Measurements from ENCODE around the gene PTPRU.
"Not testable (repeated sequence)": the region's sequence is repeated elsewhere in the genome, so short reads cannot be mapped to it uniquely, and the experiment has no call there.

The PTPRU gene

DNA sequence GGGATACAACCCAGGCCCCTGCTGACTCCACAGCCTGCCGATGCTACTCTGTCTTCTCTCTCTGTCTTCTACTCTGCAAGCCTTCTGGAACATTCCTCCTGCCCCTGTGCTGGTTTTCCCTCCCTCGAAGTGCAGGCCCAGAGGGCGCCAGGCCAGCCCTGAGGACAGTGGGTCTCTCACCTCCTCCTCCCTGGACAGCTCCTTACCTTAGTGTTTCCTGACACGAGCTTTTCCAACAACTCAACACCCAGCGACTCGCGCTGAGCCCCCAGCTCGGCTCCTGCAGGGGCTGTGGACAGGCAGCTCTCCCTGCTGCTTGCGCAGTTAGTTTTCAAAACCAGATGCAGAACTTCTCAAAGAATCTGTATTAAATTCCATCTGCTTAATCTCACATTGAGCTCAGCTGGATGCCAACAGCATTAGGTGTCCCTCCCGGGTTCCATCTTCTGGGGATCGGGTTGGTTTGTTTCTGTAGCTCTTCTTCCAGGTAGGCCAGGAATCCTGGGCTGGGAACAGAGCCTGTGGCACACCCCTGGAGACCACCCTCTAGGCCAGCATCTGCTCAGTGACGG, 54.2 kb downstream of the PTPRU start:
- no peak for DNase-seq

- no peak for DNase-seq
Measured at GRCh38 chr1:29291756-29292155, 55.4 kb downstream of the PTPRU start.

DNA sequence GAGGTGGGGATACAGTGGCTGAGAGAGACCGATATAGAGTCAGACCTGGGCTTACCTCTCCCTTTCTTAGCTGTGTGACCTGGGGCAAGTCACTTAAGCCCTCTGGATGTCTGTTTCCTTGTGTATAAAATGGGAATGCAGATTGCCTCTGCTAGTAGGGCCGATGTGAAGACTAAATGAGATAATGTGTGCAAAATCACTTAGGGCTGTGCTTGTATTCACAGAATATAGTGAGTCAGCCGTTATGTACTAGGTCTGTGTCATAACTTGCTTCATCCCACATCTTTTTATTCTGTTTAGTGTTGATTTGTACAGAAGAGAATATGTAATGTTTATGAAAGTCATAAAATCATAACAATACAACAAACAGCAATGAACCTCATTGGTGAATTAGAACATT, 56.0 kb downstream of the PTPRU start:
- DNase-seq, result no peak

DNA sequence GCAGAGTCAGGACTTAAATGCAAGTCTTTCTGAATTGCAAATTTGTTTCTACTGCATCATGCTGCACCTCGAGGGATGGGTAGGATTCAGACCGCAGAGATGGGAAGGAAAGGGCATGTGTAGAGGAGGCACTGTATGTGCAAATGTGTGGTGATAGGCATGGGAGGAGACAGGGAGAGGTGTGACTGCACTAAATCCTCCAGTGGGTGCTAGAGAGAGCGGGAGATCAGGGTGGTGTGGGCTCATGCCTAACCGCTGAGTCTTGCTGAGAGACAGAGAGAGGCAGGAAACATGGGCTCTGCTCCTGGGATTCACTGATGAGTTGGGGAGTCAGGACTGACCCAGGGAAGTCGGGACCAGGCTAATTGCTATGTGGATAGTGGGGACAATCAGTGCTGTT, 61.1 kb downstream of the PTPRU start:
- no peak for DNase-seq

DNA sequence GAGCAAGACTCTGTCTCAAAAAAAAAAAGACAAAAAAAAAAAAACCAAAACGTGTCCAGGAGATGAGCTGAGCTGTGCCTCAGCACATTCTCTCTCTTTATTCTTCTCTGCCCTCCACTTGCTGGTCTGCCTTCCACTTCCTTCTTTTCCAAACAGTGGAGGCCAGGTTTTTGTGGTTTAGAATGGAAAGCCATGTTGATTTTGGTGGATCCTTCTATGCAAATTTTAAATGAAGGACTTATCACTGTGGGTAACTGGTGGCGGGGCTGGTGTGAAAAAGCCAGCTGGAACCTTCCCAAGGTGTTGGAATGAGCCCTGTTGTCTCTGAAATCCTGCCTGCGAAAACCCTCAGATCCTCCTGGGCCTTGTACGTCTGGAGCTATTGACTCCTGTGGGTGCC, 61.9 kb downstream of the PTPRU start:
- no peak for DNase-seq

GRCh38 chr1:29299446-29299845, 63.1 kb downstream of the PTPRU start:
- DNase-seq, result no peak

GRCh38 chr1:29301732-29302131, 65.4 kb downstream of the PTPRU start:
- not testable (repeated sequence) for DNase-seq

DNA sequence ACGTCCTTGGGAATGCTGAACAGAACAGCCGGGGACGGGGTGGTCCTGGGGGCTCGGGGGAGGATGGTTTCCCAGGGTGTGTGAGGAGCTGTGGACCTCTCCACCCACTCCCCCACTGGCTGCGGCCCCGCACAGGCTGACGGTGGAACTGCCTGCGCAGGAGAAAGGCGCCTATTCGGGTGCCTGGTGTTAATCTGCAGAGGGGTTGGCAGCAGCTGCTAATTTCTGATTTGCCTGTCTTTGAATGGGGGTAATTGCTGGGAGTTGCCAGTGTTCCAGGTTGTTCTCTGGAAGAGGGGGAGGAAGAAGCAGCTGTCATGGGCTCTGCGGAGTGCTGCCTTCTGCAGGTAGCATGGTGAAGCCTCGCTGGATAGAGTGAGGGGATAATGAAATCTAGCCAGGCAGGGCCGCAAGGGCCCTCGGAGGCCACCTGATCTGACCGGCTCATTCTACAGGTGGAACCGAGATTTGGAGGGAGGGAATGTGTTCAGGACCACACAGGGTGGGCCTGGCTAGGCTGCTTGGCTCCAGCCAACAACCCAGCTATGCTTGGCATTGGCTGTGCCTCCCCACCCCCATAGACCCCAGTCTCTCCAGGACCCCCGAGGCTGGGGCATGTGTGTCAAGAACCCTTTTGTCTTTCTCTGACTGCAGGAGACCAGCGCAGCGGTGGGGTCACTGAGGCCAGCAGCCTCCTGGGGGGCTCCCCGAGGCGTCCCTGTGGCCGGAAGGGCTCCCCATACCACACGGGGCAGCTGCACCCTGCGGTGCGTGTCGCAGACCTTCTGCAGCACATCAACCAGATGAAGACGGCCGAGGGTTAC, 67.1 kb downstream of the PTPRU start:
- DNase-seq, result no peak

- no peak for DNase-seq
Measured at GRCh38 chr1:29304025-29304684, 67.8 kb downstream of the PTPRU start.

DNA sequence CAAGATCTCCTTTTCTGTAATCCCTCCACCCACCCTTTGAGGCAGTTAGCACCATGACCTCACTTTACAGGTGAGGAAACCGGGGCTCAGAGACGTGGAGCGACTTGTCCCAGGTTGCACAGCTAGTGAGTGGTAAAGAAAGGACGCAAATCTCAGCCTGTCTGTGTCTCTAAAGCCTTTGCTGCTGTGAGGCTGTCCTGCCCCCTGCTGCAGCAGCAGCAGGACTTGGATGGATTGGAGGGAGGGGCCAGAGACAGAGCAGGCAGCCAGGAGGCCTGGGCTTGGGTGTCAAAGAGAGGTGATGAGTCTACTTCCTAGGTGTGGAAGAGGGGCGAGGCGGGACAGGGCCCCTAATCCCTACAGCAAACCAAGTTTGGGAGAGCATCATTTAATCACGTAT, 69.6 kb downstream of the PTPRU start:
- no peak for DNase-seq

- no peak for DNase-seq
Measured at GRCh38 chr1:29306471-29307140, 70.3 kb downstream of the PTPRU start.

DNA sequence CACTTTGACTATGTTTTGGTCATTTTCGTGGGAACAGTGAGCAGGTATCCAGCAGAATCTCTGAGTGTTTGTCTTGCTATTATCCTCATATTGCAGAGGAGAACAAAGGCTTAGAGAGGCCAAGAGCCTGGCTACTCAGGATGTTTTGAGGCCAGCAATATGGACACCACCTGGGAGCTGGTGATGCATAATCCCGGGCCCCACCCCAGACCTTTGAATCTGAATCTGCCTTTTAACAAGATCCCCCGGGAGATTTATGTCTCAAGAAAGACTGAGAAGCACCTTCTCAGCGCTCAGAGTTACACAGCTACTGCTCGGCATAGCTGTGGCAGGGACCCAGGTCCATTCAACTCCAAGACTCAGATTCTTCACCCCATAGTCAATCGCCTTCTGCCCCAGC, 72.8 kb downstream of the PTPRU start:
- DNase-seq, result no peak

DNA sequence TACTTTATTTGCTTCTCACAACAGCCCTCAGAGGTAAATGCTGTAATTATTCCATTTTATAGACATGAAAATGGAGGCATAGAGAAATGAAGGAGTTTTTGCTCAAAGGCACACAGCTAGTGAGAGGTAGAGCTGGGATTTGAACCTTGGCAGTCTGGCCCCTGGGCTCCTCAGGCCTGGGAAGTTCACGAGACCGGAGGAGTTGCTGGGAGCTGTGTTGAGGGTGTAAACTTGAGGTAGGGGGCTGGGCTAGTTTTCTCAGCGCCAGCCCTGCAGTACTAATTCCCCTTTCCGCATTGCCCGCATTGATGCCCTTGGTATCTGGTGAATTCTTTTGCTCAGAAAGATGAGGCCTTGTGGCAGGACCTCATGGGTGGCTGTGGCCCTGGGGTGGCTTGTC, 73.3 kb downstream of the PTPRU start:
- DNase-seq, result no peak

DNA sequence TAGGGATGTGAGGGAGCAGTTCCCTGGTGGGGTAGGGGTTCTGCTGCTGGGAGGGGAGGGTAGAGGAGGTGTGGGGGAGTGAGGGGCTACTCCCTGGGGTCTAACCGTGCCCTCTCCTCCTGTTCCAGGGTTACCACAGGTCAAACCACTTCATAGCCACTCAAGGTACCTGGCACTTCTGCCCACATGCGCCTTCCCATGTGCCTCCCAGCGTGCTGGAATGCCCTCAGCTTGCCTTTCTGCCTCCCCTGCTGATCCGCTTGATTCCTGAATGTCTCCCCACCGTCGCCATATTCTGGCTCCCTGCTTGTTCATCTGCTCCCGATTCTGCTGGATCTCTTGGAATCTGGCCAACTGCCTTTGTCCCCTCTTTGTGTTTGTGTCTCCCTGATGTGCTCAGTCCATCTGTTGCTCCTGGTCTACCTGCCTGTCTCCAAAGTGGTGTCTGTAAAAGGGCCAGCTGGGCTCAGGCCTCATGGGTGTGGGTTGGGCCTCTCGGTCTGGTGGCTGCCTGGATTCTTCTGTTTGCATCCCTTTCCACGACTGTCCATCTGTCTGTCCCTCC, 74.4 kb downstream of the PTPRU start:
- no peak for DNase-seq

DNA sequence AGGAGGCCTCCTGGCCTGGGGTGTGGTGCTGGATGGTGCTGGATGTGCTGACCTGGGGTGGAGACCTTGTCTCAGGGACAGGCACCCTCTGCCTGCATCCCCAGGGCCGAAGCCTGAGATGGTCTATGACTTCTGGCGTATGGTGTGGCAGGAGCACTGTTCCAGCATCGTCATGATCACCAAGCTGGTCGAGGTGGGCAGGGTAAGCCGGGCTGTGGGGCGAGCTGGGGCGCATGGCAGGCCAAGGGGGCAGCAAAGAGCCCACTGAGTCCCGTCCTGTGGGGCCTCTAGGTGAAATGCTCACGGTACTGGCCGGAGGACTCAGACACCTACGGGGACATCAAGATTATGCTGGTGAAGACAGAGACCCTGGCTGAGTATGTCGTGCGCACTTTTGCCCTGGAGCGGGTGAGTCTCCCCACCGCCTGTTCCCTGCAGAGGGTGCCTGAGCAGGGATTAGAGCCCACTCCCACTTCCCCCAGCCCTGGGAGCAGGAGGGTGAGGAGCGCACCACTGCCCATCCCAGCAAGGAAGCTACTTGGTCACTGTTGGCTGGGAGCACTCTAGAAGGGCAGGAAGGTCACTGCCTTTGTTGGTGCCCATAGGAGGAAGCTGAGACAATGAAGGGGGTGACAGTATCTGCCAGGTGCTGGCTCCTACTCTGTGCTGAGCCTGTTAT, 75.2 kb downstream of the PTPRU start:
- no peak for DNase-seq

DNA sequence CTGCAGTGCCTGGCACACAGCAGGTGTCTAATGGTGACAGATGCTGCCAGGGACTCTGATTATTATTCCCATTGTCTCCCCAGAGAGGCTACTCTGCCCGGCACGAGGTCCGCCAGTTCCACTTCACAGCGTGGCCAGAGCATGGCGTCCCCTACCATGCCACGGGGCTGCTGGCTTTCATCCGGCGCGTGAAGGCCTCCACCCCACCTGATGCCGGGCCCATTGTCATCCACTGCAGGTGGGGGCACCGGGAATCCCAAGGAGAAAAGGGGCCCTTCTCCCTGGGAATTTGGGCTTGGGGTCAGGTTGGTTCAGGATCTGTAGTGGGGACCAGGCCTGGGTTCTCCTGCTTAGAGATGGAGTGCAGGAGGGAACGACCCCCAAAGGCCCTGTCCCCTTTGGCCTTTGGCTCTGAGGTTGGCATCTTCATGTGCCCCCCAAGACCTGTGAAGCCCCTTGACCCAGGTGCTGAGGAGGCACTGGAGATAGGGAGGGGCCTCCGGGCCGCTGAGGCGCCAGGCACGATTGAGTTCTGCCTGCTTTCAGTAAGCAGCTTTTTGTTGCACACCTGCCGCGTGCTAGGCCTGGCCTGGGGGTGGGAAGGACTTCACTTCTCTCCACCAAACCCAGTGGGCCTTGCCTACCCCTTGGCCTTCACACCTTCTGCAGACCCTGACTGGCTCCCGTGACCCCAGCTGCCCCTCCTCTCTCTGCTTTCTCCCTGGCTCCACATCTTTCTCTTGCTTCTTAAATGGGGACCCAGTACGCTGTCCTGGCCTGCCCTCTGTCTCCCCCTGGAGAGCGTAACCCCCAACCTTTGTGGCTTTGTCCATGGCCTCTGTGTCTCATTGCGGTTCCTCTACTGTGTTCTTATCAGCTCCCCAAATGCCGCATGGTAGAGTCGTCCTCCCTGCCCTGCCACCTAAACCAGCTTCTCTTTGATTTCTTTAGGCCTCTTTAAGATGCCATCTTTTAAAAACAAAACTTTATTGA, 76.4 kb downstream of the PTPRU start:
- no peak for DNase-seq

DNA sequence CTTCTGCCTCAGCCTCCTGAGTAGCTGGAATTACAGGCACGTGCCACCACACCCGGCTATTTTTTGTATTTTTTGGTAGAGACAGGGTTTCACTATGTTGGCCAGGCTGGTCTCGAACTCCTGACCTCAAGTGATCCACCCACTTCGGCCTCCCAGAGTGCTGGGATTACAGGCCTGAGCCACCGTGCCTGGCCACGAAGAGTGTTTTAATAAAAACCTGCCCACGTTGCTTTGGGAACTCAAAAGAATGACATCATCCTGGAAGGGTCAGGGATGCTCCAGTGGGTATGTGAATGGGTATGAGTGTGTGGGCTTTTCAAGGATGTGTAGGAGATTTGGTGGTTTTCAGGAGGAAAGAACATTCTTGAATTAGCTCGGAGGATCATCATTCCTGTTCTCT, 78.4 kb downstream of the PTPRU start:
- not testable (repeated sequence) for DNase-seq

- DNase-seq, result no peak
Measured at GRCh38 chr1:29315262-29315661, 78.9 kb downstream of the PTPRU start.

DNA sequence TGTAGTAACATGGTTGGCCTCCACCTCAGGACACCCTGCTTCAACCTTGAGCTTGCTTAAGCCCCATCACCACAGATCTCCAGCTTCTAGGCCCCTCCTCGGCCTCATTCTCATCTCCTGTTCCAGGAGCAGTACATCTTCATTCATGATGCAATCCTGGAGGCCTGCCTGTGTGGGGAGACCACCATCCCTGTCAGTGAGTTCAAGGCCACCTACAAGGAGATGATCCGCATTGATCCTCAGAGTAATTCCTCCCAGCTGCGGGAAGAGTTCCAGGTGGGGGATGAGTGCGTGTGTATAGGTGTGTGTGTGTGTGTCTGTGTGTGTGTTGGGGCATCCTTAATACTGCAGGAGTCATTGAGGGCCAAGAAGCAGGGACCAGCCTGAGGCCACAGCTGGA, 79.6 kb downstream of the PTPRU start:
- DNase-seq, result no peak

GRCh38 chr1:29317063-29317915, 81.0 kb downstream of the PTPRU start:
- no peak for DNase-seq
